ENCODE results near the gene SAMD8. TPM values are rescaled to one million over a fixed set of nuclear protein-coding genes. Genes with fewer than 3 reads are reported as not detected.

SAMD8 gene
- total and polyA plus RNA-seq, 2 of the 8 experiments (the other 6 are each of a cell fraction or from before 2014, with no cell fraction given), result 11.7 to 20.9 TPM

- TF ChIP-seq RFX5 (IDR thresholded peaks at IDR 0.05; ENCODE audit: borderline replicate concordance, low read depth, low read length) (no peak), ASH2L (IDR thresholded peaks at IDR 0.05; ENCODE audit: low read length) (peak; percentile 88), TBP (IDR thresholded peaks at IDR 0.05; ENCODE audit: low read depth, low read length) (no peak), GTF2F1 (IDR thresholded peaks at IDR 0.05; ENCODE audit: borderline replicate concordance, low read depth, low read length) (no peak), SAP30 (IDR thresholded peaks at IDR 0.05; ENCODE audit: insufficient read depth, insufficient replicate concordance, low read length) (peak; percentile 44), RXRA (IDR thresholded peaks at IDR 0.05; ENCODE audit: insufficient read depth, low read depth, low read length) (no peak), BCL11A (IDR thresholded peaks at IDR 0.05; ENCODE audit: low read depth in 2 of 2, low read length in 2 of 2) (no peak), RBBP5 (IDR thresholded peaks at IDR 0.05; ENCODE audit: borderline replicate concordance, low read depth, low read length) (no peak; the same call in 1 of the 2 replicates), JUN (IDR thresholded peaks at IDR 0.05; ENCODE audit: low read depth, low read length) (no peak), SP2 (IDR thresholded peaks at IDR 0.05; ENCODE audit: low read length) (no peak), KDM4A (IDR thresholded peaks at IDR 0.05; ENCODE audit: low read depth, low read length, severe bottlenecking) (no peak), SP4 (IDR thresholded peaks at IDR 0.05; ENCODE audit: low read length) (no peak), SIRT6 (IDR thresholded peaks at IDR 0.05; ENCODE audit: low read length) (no peak), ZNF274 (IDR thresholded peaks at IDR 0.05; ENCODE audit: borderline replicate concordance, extremely low read depth, low read length) (no peak), CBX8 (IDR thresholded peaks at IDR 0.05; ENCODE audit: borderline replicate concordance, low read depth, low read length) (no peak), POLR2AphosphoS5 (IDR thresholded peaks at IDR 0.05; ENCODE audit: low read depth, low read length) (peak; percentile 63), E2F6 (IDR thresholded peaks at IDR 0.05) (no peak), HDAC2 (IDR thresholded peaks at IDR 0.05; ENCODE audit: borderline replicate concordance in 1 of 2, low read depth in 2 of 2, low read length in 2 of 2) (no peak), RNF2 (IDR thresholded peaks at IDR 0.05; ENCODE audit: borderline replicate concordance, low read depth, low read length, missing control alignments, poor library complexity, severe bottlenecking) (no peak), ATF2 (IDR thresholded peaks at IDR 0.05; ENCODE audit: low read length) (no peak), USF2 (IDR thresholded peaks at IDR 0.05; ENCODE audit: low read length) (no peak)
Observed at GRCh38 chr10:75211007-75211691, 99.7 kb downstream of the SAMD8 start (continued).

Measured in H1 (cell line).